Measurements from ENCODE around the gene PRPF8.

The PRPF8 gene

GRCh38 chr17:1624650-1625049, 60.0 kb downstream of the PRPF8 start:
- no peak for DNase-seq

- DNase-seq, result no peak
These were observed 61.5 kb downstream of the PRPF8 start for GRCh38 chr17:1623057-1623630.

- no peak for DNase-seq
These were observed 63.3 kb downstream of the PRPF8 start for GRCh38 chr17:1621273-1621954.

DNA sequence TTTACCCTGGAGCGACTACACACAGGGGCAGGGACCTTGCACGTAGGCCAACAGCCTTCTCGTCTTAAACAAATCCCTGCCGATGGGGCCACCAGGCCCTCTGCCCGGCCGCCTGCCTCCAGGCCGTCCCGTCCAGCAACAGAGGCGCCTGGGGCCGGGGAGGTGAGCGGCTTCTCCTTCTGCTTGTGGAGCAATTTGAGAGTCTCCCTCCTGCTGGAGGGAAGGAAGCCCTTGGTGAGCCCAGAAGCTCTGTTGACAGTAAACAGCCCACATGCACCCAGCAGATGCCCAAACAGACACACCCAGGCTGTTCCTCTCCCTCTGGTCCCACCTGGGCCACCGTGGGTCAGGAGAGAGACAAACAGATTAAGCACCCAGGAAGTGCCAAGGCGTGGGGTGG, 64.2 kb downstream of the PRPF8 start:
- no peak for DNase-seq

- no peak for DNase-seq
These were observed 67.0 kb downstream of the PRPF8 start for GRCh38 chr17:1617620-1618174.

DNA sequence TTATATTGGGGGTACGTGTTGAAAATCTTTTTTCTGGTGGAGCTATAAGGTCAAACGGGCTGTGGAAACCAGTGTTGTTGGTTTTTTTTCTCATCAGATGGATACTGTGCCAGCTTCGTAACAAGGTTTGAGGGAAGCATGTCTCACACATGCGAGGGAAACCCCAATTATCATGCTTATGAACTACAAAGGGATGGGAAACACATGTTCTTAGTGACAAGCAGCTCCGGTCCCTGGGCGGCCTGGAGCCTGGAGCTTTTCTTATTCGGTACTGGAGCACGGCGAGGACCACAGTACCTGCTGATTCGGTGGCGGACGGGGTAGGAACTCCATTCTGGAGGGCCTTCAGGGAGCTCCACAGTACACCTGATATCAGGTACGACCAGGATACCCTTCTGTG, 68.6 kb downstream of the PRPF8 start:
- no peak for DNase-seq

DNA sequence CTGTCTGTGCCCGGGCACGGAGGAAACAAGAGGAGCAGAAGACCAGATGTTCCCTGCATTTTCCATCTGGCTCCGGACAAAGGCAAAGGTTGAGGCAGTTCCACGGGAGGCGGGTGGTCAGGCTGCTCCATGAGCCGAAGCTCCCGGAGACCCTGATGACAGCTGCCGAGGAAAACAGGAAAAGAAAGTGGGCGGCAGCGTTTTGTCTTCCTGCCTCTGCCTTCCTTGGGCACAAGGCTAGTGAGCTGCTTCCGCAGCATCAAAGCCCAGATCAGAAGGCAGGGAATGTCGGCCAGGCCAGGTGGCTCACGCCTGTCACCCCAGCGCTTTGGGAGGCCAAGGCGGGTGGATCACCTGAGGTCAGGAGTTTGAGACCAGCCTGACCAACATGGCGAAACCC, 72.3 kb downstream of the PRPF8 start:
- no peak for DNase-seq

- no peak for DNase-seq
These were observed 73.0 kb downstream of the PRPF8 start for GRCh38 chr17:1611715-1612114.

GRCh38 chr17:1608676-1609075, 76.0 kb downstream of the PRPF8 start:
- DNase-seq, result no peak

DNA sequence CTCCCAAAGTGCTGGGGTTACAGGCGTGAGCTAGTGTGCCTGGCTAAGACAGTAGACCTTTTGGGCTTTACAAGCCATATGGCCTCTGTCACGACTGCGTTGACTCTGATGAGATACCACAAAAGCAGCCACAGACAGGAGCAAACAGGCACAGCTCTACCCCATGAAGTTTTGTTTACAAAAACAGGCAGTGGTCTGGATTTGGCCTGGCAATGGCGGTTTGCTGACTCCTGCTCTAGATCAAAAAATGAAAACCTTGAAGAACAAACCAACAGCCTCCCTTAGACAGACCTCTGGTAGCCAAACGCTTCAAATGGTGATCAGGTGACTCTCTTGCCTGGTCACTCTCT, 76.7 kb downstream of the PRPF8 start:
- DNase-seq, result no peak

GRCh38 chr17:1606352-1606985, 78.2 kb downstream of the PRPF8 start:
- no peak for DNase-seq

DNA sequence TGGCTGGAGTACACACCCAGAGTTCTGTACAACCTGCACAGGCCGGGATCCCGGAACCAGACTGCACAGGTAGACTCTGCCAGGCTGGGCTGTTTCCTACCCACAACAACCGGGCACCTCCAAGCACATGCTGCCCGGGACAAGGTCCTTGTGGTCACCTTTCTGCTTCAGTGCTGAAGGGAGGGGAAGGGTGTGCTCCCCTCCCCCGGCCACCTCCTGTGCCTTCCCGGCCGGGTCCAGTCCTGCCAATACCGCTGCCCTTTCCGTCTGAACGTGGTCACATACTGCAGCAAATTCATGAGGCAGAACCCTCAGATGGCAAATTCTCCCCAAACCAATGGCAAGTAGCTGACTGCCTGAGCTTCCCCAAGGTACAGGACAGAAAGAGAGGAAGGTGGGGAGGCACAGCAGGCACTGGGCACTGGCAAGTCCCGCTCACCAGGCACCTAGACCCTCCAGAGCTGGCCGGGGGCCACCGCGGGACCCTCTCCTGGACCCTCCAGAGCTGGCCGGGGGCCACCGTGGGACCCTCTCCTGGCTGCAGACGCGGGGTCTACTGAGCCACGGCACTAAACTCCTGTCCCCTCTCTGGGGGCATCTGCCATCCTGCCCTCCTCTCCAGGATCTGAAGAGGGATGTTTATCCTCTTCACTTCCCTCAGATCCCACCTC, 78.9 kb downstream of the PRPF8 start:
- DNase-seq, result no peak

DNA sequence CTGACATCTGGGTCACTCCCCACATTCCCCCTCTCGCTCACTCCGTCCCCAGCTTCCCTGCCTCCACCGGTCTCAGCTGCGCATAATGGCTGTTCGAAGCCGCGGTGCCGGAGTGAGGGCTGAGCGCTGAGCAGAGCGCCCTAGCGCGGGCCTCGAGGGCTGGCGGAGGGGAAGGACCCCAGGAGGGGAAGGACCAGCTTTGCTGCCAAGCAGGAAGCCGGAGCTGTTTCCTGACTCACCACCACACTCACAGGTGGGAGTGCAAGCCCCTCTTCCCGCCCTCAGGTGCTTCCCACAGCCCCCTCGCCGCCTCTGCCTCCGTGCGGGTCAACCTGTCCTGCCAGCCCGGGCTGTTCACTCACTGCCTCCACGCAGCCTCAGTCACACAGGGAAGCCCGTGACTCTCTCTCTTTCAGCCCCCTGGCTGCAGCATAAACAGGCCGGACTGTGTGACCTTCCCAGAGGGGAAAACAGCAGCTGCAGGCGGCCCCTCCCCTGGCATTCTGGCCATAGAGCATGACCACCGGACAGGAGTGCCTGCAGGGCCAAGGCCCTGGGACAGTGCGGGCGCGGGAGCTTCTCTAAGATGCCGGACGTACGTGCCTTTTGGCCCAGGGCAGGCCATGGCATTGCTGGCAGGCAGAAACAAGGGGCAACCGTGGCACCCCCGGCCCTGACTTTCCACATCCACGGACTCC, 79.7 kb downstream of the PRPF8 start:
- DNase-seq, result no peak

- DNase-seq, result no peak
These were observed 83.1 kb downstream of the PRPF8 start for GRCh38 chr17:1601571-1601970.

Measured in NCI-H69 (cell line).